K562 (cell line): Measurements from ENCODE around the gene DOK3. TPM values are rescaled to one million over a fixed set of nuclear protein-coding genes. Genes with fewer than 3 reads are reported as not detected.

Source experiments
- C11orf30 ChIP-seq: fragments of 450-650 bp; IDR thresholded peaks from 2 replicates; pipeline ENCODE4 v1.6.1; 2016; ENCODE audit warnings: low read depth, mild to moderate bottlenecking
- CXXC5 ChIP-seq: fragments of 250-450 bp; sonication (Bioruptor Pico); IDR thresholded peaks from 2 replicates; pipeline ENCODE4 v1.8.0; 2022; ENCODE audit warnings: inconsistent platforms, mild to moderate bottlenecking, moderate library complexity
- DACH1 ChIP-seq: fragments of 450-650 bp; IDR thresholded peaks from 2 replicates; pipeline ENCODE4 v1.6.1; 2018; ENCODE audit not compliant: partially characterized antibody
- ETV1 ChIP-seq: fragments of 450-650 bp; conservative IDR thresholded peaks from 2 replicates; pipeline ENCODE4 v1.6.1; 2016; ENCODE audit warnings: missing genetic modification characterization, control low read depth, low read depth, missing compliant biosample characterization
- KLF13 ChIP-seq: fragments of 450-650 bp; IDR thresholded peaks from 2 replicates; pipeline ENCODE4 v1.6.1; 2016; ENCODE audit warnings: missing genetic modification characterization, low read depth, mild to moderate bottlenecking, missing compliant biosample characterization, moderate library complexity, borderline replicate concordance
- PHF8 ChIP-seq: fragments of 200-600 bp; sonication (generic); IDR thresholded peaks from 2 replicates; pipeline ENCODE4 v1.6.1; 2012; ENCODE audit warnings: mixed run types, mild to moderate bottlenecking, inconsistent platforms, low read length, moderate library complexity, borderline replicate concordance
- PHTF2 ChIP-seq: fragments of 250-450 bp; sonication (Bioruptor Pico); IDR thresholded peaks from 2 replicates; pipeline ENCODE4 v1.5.0; 2021; ENCODE audit warnings: mild to moderate bottlenecking
- PKNOX1 ChIP-seq: fragments of 450-650 bp; IDR thresholded peaks from 2 replicates; pipeline ENCODE4 v1.6.1; 2016
- SMARCA4 ChIP-seq: fragments of 450-650 bp; IDR thresholded peaks from 2 replicates; pipeline ENCODE4 v1.6.1; 2016
- SNRNP70 ChIP-seq: fragments of 200-400 bp; formaldehyde crosslinking; optimal IDR thresholded peaks from 2 replicates; pipeline ENCODE3; 2017; ENCODE audit warnings: low read depth, low read length
- U2AF1 ChIP-seq: fragments of 200-400 bp; formaldehyde crosslinking; optimal IDR thresholded peaks from 2 replicates; pipeline ENCODE3; 2017; ENCODE audit warnings: mild to moderate bottlenecking, low read depth, low read length, moderate library complexity
- YY1 ChIP-seq, 3 experiments: IDR thresholded peaks; 2 replicates each; pipeline ENCODE4 v1.6.1; 2011; ENCODE audit warnings: low read length in 2 of 3, mild to moderate bottlenecking in 2 of 3, moderate library complexity in 2 of 3, borderline replicate concordance in 1 of 3, control low read depth in 1 of 3, low read depth in 1 of 3; ENCODE audit not compliant: insufficient read depth in 3 of 3, insufficient replicate concordance in 2 of 3, control insufficient read depth in 1 of 3, insufficient read length in 1 of 3; ENCODE audit errors: extremely low read depth in 1 of 3
- ZBTB49 ChIP-seq: sonication (generic); formaldehyde crosslinking; IDR thresholded peaks from 2 replicates; pipeline ENCODE4 v1.8.0; 2022; ENCODE audit warnings: missing genetic modification reagents, mild to moderate bottlenecking, borderline replicate concordance
- ZFP91 ChIP-seq: sonication (generic); formaldehyde crosslinking; IDR thresholded peaks from 2 replicates; pipeline ENCODE4 v1.8.0; 2022; ENCODE audit warnings: mild to moderate bottlenecking, missing genetic modification reagents
- ZNF146 ChIP-seq: IDR thresholded peaks from one replicate; pipeline ENCODE4 v1.6.1; 2018; ENCODE audit warnings: missing compliant biosample characterization; ENCODE audit not compliant: unreplicated experiment
- polyA plus RNA-seq, 8 experiments: library from polyadenylated mRNA; depleted of rRNA in 4 of 8; stranded (reverse) in 5 of 8; unstranded in 3 of 8; fragments of >200 nt; fragmentation: Nextera tagmentation in 2 of 8; fragmentation: Illumina TruSeq in 1 of 8; extraction: Ambion mirVana in 2 of 8; extraction: Trizol in 1 of 8; gene quantifications; 2 replicates each; pipeline versions ENCODE4 v1.2.1 to v1.2.3, GENCODE V29; 2011 to 2014; ENCODE audit warnings: inconsistent platforms in 1 of 8, missing spikeins in 1 of 8
- total RNA-seq, 7 experiments: library from RNA; depleted of rRNA in 6 of 7; stranded (reverse); fragments of >200 nt in 6 of 7; fragmentation: Illumina TruSeq in 2 of 7; extraction: Trizol in 2 of 7; gene quantifications; 2 replicates each; pipeline versions ENCODE4 v1.2.1 to v1.2.3, GENCODE V29; 2011 to 2021; ENCODE audit warnings: low replicate concordance in 1 of 7
- TF ChIP-seq, protein P1 (sequence below): fragments of 450-650 bp; formaldehyde crosslinking; IDR thresholded peaks from 2 replicates; pipeline ENCODE4 v1.4.0; 2022; ENCODE audit warnings: missing genetic modification characterization
- TF ChIP-seq, protein P2 (sequence below), 3 experiments: fragments of 200-800 bp in 1 of 3; sonication (Bioruptor generic) in 1 of 3; sonication (generic) in 1 of 3; formaldehyde crosslinking in 1 of 3; IDR thresholded peaks; 2 replicates each; pipeline versions ENCODE4 v1.6.1 to v1.8.0; 2016 to 2022; ENCODE audit warnings: mild to moderate bottlenecking in 2 of 3, missing compliant biosample characterization in 2 of 3, missing genetic modification characterization in 2 of 3, missing genetic modification reagents in 1 of 3

DOK3 gene
- total and polyA plus RNA-seq, 9 of the 15 experiments (the other 6 are each of a cell fraction or from before 2014, with no cell fraction given), result 1.3 to 23.0 (median 8.0) TPM

DNA sequence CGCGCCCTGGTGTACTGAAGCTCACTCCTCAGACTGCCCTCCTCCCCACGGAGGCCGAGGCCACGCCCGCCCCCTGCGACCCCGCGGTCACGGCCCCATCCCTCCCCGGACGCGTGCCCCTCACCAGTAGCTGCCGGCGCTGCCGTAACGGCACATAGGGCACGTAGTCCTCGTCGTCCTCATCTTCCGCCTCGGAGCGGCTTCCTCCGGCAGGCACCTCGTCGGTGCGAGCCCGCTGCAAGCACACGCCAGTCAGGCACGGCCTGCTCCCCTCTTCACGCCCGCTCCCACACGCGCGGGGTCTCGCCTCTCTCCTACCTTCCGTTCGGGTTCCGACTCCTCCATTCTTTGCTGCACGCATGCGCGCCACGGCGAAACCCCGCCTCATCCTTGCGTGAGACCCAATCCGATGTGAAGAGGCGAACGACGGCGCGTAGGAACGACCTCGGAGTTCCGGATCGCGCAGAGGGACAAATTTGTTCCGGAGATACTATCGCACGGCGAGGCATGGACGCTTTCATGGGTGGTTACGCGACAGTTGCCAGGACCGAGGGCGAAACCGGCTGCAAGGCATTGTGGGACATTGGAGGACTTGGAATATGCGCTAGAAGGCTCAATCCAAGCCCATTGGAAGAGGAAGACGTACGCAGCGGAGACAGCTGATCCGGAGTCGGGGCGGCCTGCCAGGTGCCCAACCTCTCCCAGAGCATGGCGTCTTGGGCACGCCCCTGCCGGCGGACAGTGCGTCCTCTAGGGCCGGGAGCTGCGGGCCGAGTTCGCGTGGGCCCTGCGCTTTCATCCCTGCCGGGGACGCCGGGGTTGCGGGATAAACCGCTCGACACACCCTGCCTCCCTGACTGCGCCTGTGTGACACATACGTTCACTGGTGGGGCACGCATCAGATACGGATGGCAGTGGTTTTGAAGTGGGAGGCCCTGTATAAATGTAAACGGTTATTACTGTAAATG lies 7.3 kb upstream of the DOK3 start, which contains the start of gene DDX41 (continued):
- TF ChIP-seq YY1 (IDR thresholded peaks at IDR 0.05; ENCODE audit: borderline replicate concordance in 1 of 3, control insufficient read depth in 1 of 3, extremely low read depth in 1 of 3, insufficient read depth in 3 of 3, insufficient read length in 1 of 3, insufficient replicate concordance in 2 of 3, low read depth in 1 of 3, low read length in 2 of 3) (peak in 2 of 3 experiments; percentile 56 to 81), SNRNP70 (no peak), KLF13 (tag) (peak; percentile 67; the same call in 1 of the 2 replicates), U2AF1 (no peak), ZFP91 (0 out of 2 replicates have a peak, but pooled peaks have one; percentile 24), ETV1 (tag) (0 out of 2 replicates have a peak, but pooled peaks have one; percentile 28), DACH1 (peak; percentile 92), ZNF146 (CRISPR knock-in tag) (no peak), PHTF2 (CRISPR knock-in tag) (no peak), PKNOX1 (peak; percentile 69), PHF8 (peak; percentile 84), C11orf30 (peak; percentile 99), ZBTB49 (CRISPR knock-in tag) (no peak), CXXC5 (CRISPR knock-in tag) (peak; percentile 98), SMARCA4 (0 out of 2 replicates have a peak, but pooled peaks have one; percentile 26)
- TF ChIP-seq, protein P1, sequence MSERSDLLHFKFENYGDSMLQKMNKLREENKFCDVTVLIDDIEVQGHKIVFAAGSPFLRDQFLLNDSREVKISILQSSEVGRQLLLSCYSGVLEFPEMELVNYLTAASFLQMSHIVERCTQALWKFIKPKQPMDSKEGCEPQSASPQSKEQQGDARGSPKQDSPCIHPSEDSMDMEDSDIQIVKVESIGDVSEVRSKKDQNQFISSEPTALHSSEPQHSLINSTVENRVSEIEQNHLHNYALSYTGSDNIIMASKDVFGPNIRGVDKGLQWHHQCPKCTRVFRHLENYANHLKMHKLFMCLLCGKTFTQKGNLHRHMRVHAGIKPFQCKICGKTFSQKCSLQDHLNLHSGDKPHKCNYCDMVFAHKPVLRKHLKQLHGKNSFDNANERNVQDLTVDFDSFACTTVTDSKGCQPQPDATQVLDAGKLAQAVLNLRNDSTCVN, result no peak
- TF ChIP-seq, protein P2, sequence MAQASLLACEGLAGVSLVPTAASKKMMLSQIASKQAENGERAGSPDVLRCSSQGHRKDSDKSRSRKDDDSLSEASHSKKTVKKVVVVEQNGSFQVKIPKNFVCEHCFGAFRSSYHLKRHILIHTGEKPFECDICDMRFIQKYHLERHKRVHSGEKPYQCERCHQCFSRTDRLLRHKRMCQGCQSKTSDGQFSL (CRISPR knock-in tag; IDR thresholded peaks at IDR 0.05), result no peak
- TF ChIP-seq, protein P2 (tag; IDR thresholded peaks at IDR 0.05), result no peak
